Vagina (tissue), 2 donors: ENCODE results near the gene GCSAM.

ENCODE experiments used
- CTCF ChIP-seq, 3 experiments: fragments of 450-650 bp in 2 of 3; fragments of 200-600 bp in 1 of 3; sonication (generic) in 1 of 3; IDR thresholded peaks; one replicate each; pipeline ENCODE4 v1.5.1; 2017 to 2019; ENCODE audit warnings: antibody characterized with exemption in 3 of 3, mild to moderate bottlenecking in 2 of 3, moderate library complexity in 2 of 3
- POLR2A ChIP-seq, 2 donors: fragments of 450-650 bp; IDR thresholded peaks; one replicate each; pipeline ENCODE4 v1.6.1; 2017; ENCODE audit warnings: antibody characterized with exemption in 2 of 2, mild to moderate bottlenecking in 2 of 2, moderate library complexity in 2 of 2
- POLR2AphosphoS5 ChIP-seq, 2 donors: sonication (generic); formaldehyde crosslinking; IDR thresholded peaks; one replicate each; pipeline ENCODE4 v1.9.0; 2017; ENCODE audit warnings: antibody characterized with exemption in 2 of 2, mild to moderate bottlenecking in 2 of 2, low read depth in 1 of 2; ENCODE audit not compliant: insufficient read depth in 1 of 2

- TF ChIP-seq CTCF (IDR thresholded peaks at IDR 0.05) (no peak), POLR2A (IDR thresholded peaks at IDR 0.05) (no peak), POLR2AphosphoS5 (IDR thresholded peaks at IDR 0.05; ENCODE audit: insufficient read depth in 1 of 2, low read depth in 1 of 2) (no peak)
These were observed 45.3 kb downstream of the GCSAM start for GRCh38 chr3:112087746-112088145.
